Measurements from ENCODE around the gene C2orf78.
"Not testable (repeated sequence)": the region's sequence is repeated elsewhere in the genome, so short reads cannot be mapped to it uniquely, and the experiment has no call there.

Gene C2orf78, protein sequence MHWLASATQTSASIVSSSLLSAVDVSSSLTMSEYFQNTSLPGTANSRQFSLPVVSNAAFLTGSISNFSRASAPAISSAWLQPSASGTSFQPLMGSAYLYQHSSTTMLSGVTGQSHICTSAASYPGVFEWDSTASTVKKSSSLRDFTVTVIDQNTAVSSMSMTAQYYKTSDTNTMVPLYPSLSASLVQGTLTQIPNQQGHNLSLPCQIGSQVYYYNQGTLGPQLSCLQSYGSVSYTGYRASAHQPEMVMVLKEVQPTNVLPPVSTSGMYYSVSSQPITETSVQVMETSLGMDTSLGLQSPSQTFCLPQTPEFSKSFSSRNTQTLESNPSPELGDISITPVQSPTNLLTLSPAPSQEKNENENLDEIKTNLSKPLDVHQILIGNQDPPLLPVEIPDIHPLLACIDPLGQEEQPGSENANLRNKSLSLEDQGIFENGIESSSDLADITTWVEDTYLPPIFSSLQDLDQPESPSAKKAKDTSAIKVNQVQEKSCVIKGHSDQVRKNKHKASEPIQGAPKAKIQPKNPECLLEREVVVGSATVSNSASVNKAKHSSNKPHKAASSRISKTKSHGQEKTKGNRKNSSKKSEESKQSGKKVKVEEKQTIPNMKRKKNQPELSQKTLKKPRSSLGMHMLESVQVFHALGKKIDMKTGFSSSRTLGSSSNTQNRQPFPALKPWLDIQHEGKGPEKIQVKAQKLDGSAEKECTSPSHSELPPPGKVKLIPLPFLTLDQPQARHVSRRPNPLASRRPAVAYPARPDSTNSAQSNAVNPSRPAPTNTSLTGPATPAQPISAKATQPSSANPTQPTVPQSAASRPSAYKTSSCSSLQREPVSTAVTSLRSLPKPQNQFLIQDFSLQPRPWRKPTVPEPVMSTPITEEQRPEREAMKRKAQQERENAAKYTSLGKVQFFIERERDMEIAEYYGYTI

DNA sequence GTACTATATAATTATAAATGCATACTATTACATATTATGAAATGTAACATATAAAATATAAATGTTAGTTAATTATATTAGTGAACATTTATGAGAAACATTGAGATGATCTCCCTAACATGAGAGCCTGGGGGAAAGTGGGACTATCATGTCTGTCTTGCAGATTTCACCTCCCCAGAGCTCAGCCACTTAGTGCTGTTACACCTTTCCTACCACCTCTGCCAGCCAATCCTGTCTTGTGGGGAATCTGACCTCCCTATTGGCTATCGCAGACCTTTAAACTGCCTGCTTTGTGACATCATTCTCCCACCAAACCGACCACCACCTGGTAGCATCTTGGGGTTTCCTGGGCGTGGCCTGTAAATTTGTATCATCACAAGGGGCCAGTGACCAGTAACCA lies at the start of gene C2orf78:
TSS of gene C2orf78 (plus strand) at position 301 of the 400 bp plus-strand sequence. CDS start 127 bp downstream, outside the sequence.
- in situ Hi-C loops (cut with HindIII; ENCODE audit: low sequenced_read_pairs), result not testable (repeated sequence)

DNA sequence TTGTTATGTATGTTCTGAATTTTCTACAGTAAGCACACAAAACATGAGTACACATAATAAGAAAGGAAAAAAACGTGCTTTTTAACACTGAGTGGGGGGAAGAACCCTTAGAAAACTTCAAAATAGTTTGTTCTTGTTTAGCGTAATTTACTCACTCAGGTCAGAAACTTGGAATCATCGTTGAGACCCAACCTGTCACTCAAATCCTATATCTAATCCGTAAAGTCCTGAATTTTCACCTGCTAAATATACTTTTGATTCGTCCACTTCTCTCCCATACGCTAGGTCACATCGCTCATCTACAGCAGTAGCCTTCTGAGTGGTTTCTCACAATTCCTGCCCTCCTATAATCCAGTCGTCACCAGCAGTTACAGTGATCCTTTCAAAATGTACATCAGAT lies 47.6 kb upstream of the C2orf78 start:
- in situ Hi-C loops (cut with HindIII; ENCODE audit: low sequenced_read_pairs), result no loop called here

DNA sequence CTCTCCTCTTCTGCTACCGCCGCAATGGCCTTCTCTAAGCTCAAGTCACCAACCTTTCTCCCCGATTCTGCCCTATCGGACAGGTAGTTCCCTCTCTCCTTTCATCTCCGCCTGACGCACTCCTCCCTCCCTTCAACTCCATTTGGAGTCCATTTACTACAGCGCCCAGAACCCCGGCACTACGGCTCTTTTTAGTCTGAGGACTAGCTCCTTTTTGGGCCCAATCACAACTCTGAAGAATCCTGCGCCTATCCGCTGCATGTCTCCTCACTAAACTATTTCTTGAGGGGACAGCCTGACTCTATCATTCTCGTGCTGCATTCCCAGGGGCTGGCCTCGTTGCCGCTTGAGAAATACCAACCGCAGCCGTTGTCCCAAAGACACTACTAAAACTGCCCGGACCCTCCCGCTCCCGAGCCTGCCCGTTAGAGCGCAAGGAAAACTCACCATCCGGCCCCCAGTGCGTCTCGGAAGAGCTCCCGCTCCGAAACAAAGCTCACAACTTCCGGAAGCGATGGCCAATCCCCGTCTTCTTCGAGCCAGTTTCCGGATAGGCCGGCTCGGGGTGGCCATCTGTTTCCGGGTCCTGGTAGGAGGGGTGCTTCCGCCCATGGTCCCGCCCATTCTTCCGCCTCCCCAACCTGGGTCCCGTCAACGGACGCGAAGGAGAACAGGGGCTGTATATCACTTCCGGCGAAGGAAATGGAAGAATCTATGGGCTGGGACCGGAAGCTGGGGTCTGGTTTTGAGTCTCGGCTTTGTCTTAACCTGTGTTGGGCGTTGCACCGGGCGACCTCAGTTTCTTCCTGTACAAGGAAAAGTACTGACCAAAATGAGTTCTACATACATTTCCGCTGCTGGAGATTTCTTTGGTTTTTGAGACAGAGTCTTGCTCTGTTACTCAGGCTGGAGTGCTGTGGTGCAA lies 46.9 kb upstream of the C2orf78 start, which contains the start of gene TPRKB:
TSS of gene TPRKB (minus strand) at position 491 of the 925 bp plus-strand sequence. CDS start 2,776 bp downstream, outside the sequence.
- in situ Hi-C loops (cut with HindIII; ENCODE audit: low sequenced_read_pairs), result no loop called here

DNA sequence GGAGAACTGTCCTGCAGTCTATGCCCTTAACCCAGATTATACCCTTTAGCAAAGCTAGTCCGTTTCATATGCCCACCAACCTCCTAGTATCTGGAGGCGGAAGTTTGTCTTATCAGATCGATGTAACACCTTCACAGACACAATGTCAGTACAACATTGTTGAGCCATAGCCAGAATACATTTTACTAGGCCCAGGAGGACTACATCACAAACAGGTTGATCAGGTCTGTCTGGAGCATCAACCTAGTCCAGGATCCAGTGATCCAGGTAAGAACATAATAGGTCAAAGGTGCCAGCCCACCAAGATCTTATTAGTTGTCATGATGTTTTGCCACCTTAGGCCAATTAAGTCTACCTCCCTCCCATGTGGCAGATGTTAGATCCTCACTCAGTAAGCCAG lies 44.9 kb upstream of the C2orf78 start:
- in situ Hi-C loops (cut with HindIII; ENCODE audit: low sequenced_read_pairs), result no loop called here

DNA sequence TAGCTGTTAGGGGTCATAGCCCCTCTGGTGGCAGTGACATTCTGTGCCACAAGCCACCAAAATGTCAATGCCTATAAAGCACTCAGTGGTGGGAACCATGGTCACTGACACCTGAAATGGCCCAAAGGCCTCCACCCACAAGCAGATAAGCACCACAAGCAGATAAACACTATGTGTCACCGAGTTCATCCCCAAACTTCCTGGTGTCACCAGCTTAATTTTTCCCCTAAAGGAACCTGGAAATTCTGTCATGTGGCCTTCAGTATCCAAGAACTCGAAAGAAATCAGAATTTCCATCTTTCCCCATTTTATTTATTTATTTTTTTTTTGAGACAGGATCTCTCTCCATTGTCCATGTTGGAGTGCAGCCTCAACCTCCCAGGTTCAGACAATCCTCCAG lies 43.2 kb upstream of the C2orf78 start:
- in situ Hi-C loops (cut with HindIII; ENCODE audit: low sequenced_read_pairs), result no loop called here

DNA sequence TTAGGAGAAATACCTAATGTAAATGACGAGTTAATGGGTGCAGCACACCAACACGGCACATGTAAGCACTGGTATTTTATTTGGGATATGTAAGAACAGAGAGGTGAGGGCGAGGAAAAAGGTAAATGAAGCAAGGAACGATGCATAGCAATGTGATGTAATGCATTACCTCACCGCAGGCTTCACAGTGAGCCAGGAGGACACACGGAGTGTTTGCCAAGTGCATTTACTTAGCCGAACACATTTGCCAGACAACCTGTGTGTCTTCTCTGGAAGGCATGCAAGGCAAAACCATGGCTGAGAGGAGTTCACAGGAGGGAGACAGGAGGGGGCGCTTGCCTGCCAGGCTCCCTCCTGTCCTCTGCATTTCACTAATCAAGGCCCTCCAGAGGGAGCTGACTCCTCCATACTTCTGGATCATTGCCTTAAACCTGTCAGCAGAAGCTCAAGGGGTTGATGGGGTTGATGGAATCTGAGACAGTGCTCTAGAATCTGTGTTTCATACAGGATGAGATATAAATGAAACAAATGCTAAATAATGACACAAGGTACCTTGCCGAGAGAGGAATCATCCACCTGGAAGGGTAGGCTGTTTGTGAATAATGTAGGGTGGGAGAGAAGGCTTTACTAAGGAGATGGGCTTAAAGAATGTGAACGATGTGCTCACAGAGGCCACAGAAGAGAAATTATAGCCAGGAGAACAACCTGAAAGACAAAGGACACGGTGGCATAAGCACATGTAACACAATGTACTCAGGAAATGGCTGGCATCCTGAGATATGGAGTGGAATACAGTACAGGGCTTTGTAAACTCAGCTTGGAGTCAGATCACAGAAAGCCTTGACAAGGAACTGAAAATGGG lies 37.7 kb upstream of the C2orf78 start:
- in situ Hi-C loops (cut with HindIII; ENCODE audit: low sequenced_read_pairs), result no loop called here

DNA sequence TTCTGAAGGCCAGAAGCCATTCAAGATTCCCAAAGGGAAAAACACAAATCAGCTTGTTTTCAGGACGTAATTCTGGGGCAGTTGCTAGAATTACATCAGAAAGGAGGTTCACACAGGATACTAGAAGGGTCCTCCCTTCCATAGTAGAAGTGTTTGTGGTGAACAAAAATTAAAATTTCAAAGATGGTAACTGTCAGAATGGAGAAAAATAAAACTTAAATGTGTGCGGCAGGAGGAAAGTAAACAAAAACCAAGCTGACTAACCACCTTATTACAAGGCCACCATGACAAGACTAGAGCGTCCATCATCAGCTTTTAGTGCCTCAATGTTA lies 37.1 kb upstream of the C2orf78 start:
- in situ Hi-C loops (cut with HindIII; ENCODE audit: low sequenced_read_pairs), result no loop called here

DNA sequence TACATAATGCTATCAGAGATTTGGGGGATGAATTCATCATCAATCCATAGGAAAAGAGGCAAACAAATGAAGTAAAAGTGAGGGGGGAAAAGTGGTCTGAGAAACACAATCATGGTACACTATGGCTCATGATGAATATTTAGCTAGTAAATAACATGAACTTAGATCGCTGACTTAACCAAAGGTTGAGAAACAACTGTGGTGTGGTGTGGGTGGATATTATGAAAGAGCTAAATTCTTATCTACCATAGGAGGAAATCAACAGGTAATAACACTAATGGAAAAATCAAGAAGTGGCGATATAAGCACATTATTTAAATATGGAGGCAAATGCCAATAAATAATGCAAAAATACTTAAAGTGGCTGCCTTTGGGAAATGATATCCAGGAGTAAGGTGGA lies 34.7 kb upstream of the C2orf78 start:
- in situ Hi-C loops (cut with HindIII; ENCODE audit: low sequenced_read_pairs), result no loop called here

DNA sequence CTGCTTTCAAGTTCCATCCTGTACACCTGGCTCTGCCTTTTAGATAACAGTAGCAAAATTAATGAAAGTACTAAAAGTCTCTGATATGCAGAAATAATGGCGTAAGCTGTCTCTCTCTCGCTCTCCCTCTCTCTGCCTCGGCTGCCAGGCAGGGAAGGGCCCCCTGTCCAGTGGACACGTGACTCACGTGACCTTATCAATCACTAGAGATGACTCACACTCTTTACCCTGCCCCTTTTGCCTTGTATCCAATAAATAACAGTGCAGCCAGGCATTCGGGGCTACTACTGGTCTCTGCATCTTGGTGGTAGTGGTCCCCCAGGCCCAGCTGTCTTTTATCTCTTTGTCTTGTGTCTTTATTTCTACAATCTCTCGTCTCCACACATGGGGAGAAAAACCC lies 29.7 kb upstream of the C2orf78 start:
- in situ Hi-C loops (cut with HindIII; ENCODE audit: low sequenced_read_pairs), result not testable (repeated sequence)

DNA sequence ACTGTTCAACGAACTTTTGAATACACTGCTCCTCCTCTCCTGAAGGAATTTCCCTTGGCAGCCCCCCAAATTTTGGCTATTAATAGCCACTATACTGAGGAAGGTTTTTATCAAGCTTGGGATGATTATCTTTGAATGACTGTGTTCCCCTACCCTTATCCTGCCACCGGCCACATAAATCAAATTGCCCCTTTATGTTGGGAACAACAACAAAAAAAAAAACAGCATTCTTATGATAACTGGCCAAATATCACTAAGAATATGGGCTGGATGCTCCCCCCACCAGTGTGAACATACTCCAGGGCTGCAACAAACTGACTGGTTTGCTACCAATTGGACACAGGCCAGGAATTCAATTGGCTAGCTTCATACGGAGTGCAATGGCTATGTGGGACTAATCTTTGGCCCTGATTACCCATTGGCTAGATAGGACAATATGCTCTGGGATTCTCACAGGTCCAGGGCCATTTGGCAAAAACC lies 24.7 kb upstream of the C2orf78 start:
- in situ Hi-C loops (cut with HindIII; ENCODE audit: low sequenced_read_pairs), result no loop called here

DNA sequence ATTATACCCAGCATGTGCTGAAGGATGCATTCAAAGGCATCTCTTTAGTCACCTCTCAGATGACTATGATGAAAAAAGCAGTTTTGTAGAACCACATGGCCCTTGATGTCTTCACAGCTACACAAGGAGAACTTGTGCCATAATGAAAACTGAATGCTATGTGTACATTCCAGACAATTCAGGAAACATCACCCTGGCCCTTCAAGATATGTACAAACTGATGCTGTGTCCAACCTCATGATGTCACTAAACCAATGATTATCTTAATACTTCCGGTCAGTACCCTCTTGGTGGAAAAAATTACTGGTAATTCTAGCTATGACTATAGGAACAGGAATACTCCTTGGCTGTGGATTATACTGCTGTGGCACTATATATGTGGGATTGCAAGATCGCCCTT lies 24.1 kb upstream of the C2orf78 start:
- in situ Hi-C loops (cut with HindIII; ENCODE audit: low sequenced_read_pairs), result no loop called here

DNA sequence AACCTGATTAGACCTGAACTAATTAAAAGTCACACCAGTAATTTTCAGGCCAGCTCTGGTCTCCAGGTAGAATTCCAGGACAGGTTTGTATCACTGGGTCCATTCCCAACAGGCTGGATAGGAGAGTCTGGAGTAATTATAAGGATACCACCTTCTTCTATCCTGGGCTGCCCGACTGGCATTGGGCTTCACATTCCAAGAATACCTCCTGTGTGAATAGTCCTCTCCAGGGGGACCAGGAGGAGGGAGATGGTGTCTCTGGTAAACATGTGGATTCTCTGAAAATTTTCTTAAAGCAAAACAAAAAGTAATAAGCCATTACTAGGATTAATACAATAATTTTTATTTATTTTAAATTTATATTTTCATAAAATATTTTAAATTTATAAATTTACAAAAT lies 21.4 kb upstream of the C2orf78 start:
- in situ Hi-C loops (cut with HindIII; ENCODE audit: low sequenced_read_pairs), result no loop called here

DNA sequence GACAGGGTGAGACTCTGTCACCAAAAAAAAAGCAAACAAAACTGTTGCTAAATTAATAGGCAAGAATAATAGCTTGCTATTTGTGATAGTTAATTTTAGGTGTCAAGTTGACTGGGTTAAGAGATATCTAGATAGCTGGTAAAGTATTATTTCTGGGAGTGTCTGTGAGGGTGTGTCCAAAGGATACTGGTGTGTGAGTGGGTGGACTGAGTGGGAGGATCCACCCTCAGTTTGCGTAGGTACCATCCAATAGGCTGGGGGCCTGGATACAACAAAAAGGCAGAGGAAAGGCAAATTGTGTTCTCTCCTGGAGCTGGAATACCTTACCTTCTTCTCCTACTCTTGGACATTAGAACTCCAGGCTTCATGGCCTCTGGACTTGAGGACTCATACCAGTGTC lies 19.0 kb upstream of the C2orf78 start:
- in situ Hi-C loops (cut with HindIII; ENCODE audit: low sequenced_read_pairs), result no loop called here

DNA sequence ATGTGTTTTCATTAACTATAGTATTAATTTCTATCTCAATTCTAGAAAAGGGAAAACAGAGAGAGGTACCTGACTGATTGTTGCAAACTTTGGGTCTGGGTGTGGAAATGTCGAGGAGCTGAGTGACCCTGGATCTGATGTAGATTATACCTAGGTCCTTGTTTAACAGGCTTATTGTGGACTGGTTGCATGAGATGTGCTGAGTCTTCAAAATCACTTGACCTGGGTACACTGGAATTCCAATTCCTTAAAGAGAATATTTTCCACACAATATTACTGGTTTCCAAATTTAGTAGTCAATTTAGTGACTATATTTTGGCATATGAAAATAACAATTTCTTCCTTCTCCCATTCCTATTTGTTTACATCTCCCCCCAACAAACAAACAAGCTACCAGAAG lies 17.6 kb upstream of the C2orf78 start:
- in situ Hi-C loops (cut with HindIII; ENCODE audit: low sequenced_read_pairs), result no loop called here

DNA sequence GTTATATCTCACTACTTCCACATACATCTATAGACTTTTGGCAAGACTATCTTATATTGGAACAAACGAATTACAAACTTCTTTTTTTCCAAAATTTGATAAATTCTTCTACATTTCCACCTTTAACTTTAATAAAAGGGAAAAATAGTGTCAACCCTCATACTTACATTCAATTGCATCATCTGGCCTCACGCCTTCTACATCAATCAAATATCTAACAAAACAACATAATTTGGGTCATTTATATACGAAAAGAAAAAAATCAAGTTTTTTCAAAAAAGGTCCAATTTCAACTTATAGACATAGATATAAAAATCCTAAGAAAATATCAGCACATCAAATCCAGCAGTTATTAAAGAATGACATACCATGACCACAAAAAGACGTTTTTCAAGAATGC lies 17.0 kb upstream of the C2orf78 start:
- in situ Hi-C loops (cut with HindIII; ENCODE audit: low sequenced_read_pairs), result no loop called here

DNA sequence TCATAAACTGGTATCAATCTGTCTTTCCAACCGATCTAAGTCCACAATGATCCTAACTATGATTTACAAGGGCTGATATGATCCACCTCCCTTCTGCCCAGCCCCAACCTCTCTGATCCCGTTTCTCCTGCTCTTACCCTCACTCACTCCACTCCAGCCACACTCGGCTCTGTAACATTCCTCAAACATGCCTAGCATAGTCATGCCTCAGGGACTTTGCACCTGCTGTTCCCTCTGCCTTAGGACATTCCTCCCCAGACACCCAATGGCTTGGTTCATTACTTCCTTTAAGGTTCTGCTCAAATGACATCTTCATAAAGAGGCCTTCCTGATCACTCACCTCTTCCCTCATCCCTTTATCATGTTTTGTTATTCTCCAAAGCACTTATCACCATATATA lies 13.3 kb upstream of the C2orf78 start:
- in situ Hi-C loops (cut with HindIII; ENCODE audit: low sequenced_read_pairs), result no loop called here

DNA sequence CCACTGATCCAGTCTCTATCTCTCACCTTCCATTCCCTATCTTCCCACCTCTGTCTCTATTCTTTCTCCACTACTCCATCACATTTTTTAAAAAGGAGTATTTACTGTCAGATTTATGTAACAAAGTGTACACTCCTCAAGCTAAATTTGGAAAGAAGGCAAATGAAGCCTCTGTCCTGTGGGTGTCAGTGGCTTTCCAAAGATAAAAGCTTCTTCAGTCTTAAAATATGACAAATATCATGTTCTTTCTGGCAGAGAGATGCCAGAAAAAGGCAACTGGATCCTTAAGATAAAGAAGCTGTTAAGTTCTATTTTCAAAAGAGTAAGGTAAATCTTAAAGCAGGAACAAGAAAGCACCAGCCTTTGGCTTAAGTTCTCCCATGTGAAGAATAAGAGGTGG lies 11.2 kb upstream of the C2orf78 start:
- in situ Hi-C loops (cut with HindIII; ENCODE audit: low sequenced_read_pairs), result no loop called here

DNA sequence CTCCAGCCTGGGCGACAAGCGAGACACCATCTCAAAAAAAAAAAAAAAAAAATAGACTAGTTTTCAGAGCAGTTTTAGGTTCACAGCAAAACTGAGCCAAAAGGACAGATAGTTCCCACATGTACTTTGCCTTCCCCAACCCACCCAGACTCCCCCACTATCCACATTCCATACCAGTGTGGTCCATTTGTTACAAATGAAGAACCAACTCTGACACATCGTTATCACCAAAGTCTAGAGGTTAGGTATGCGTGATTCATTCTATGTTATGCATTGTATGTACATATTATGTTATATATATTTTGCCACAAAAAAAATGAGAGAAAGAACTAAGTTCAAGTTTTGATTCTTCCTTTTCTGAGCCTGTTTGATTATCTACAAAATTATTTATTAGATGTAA lies 7.6 kb upstream of the C2orf78 start:
- in situ Hi-C loops (cut with HindIII; ENCODE audit: low sequenced_read_pairs), result no loop called here

DNA sequence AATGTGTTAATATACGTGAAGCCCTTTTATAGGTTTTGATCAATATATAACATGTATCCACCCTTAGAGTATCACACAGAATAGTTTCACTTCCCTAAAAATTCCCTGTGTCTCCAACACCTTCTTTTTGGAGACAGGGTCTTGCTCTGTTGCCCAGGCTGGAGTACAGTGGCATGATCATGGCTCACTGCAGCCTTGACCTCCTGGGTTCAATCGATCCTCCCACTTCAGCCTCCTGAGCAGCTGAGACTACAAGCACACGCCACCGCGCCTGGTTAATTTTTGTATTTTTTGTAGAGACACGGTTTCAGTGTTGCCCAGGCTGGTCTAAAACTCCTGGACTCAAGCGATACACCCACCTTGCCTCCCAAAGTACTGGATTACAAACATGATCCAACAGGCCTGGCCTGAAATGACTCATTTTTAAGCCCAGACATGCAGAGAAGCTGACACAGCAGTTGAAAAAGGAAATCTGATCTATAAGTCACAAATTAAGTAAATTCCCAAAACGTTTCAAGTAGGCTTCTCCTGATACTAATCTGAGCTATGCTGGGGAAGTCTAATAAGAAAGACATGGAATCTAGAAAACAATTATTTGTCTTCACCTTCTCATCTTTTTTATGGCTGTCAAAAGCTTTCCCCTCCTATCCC lies 7.0 kb upstream of the C2orf78 start:
- in situ Hi-C loops (cut with HindIII; ENCODE audit: low sequenced_read_pairs), result no loop called here

All from DLD1 (cell line).